ENCODE measurements around the gene TPP2. TPM values are rescaled to one million over a fixed set of nuclear protein-coding genes. Genes with fewer than 3 reads are reported as not detected.

The TPP2 gene
- total RNA-seq, 1 experiment from 2014 or later: 36.7 TPM

- BruUV-seq (replicated peaks): no TSS peak
- no peak overlapping the region for H3K27ac ChIP-seq (ENCODE audit: low read depth, low read length)
- H3K4me3 ChIP-seq (replicated peaks in 1 of 2; ENCODE audit: low read depth in 1 of 2, low read length in 2 of 2): no peak overlapping the region
- H3K4me2 ChIP-seq (ENCODE audit: low read length): no peak overlapping the region
- no peak for ATAC-seq
- no peak overlapping the region for H2AFZ ChIP-seq (ENCODE audit: low read depth, low read length, poor library complexity, severe bottlenecking)
- no peaks in the 10 kb centered on the region for H3K36me3 ChIP-seq (ENCODE audit: control insufficient read depth in 1 of 2, insufficient read depth in 2 of 2, low read length in 2 of 2)
- no peaks in the 10 kb centered on the region for H3K79me2 ChIP-seq (ENCODE audit: insufficient read depth, low read length)
- ChIA-PET POLR2A (no interaction called here), CTCF (no interaction called here), RAD21 (ENCODE audit: low non-redundant PET in 1 of 2, low total read pairs in 2 of 2, uncharacterized antibody in 2 of 2, unreplicated experiment in 2 of 2) (no interaction called here)
- DNase-seq (ENCODE audit: low read depth, low spot score): no peak
- H3K9ac ChIP-seq (ENCODE audit: low read length): no peak overlapping the region
- no peaks in the 10 kb centered on the region for H3K4me1 ChIP-seq (ENCODE audit: control insufficient read depth in 1 of 2, insufficient read depth in 2 of 2, low read length in 2 of 2)
- H3K9me3 ChIP-seq (ENCODE audit: control insufficient read depth in 1 of 2, insufficient read depth in 1 of 2, low read depth in 1 of 2, low read length in 2 of 2): no peaks in the 10 kb centered on the region; a peak in 2 of 4 replicates
- intact Hi-C loops (cut with micrococcal nuclease): no loop called here
- no peaks in the 10 kb centered on the region for H4K20me1 ChIP-seq (ENCODE audit: insufficient read depth)
- no peaks in the 10 kb centered on the region for H3K9me2 ChIP-seq (ENCODE audit: insufficient read depth)
- TF ChIP-seq MAX (IDR thresholded peaks at IDR 0.05) (no peak), EGR1 (IDR thresholded peaks at IDR 0.05; ENCODE audit: low read depth) (no peak), SIN3A (IDR thresholded peaks at IDR 0.05; ENCODE audit: low read depth) (no peak), YY1 (IDR thresholded peaks at IDR 0.05; ENCODE audit: extremely low read depth, insufficient replicate concordance, low read depth, low read length) (no peak), CTCF (IDR thresholded peaks at IDR 0.05 in 2 of 3, conservative IDR thresholded peaks at IDR 0.05 in 1 of 3; ENCODE audit: borderline replicate concordance in 1 of 3, insufficient read depth in 1 of 3, low read depth in 2 of 3, low read length in 2 of 3) (no peak), TCF7L2 (IDR thresholded peaks at IDR 0.05; ENCODE audit: borderline replicate concordance, extremely low read depth, insufficient read depth, insufficient read length) (no peak), JUND (IDR thresholded peaks at IDR 0.05) (no peak), EZH2 (IDR thresholded peaks at IDR 0.05) (no peak), FOSL1 (IDR thresholded peaks at IDR 0.05; ENCODE audit: low read depth) (no peak), POLR2A (IDR thresholded peaks at IDR 0.05; ENCODE audit: borderline replicate concordance, extremely low read depth, insufficient read depth, insufficient read length) (no peak), ZBTB33 (IDR thresholded peaks at IDR 0.05; ENCODE audit: extremely low read depth, insufficient replicate concordance, low read length) (no peak), ELF1 (IDR thresholded peaks at IDR 0.05; ENCODE audit: borderline replicate concordance, low read depth) (no peak)
- H3K27me3 ChIP-seq (ENCODE audit: insufficient read depth, low read length): peaks cover 31% of the 10 kb centered on the region
Measured at GRCh38 chr13:102693250-102693649, 96.5 kb downstream of the TPP2 start.
